HG02981 (cell line): ENCODE measurements around the gene TLX2.
"Not testable (repeated sequence)": the region's sequence is repeated elsewhere in the genome, so short reads cannot be mapped to it uniquely, and the experiment has no call there.

Source experiments
- ATAC-seq: cut with Tn5 transposase; IDR thresholded peaks from one replicate; pipeline ENCODE4 v1.9.1; 2021; ENCODE audit warnings: mild to moderate bottlenecking, moderate library complexity; ENCODE audit not compliant: unreplicated experiment

Gene TLX2

DNA sequence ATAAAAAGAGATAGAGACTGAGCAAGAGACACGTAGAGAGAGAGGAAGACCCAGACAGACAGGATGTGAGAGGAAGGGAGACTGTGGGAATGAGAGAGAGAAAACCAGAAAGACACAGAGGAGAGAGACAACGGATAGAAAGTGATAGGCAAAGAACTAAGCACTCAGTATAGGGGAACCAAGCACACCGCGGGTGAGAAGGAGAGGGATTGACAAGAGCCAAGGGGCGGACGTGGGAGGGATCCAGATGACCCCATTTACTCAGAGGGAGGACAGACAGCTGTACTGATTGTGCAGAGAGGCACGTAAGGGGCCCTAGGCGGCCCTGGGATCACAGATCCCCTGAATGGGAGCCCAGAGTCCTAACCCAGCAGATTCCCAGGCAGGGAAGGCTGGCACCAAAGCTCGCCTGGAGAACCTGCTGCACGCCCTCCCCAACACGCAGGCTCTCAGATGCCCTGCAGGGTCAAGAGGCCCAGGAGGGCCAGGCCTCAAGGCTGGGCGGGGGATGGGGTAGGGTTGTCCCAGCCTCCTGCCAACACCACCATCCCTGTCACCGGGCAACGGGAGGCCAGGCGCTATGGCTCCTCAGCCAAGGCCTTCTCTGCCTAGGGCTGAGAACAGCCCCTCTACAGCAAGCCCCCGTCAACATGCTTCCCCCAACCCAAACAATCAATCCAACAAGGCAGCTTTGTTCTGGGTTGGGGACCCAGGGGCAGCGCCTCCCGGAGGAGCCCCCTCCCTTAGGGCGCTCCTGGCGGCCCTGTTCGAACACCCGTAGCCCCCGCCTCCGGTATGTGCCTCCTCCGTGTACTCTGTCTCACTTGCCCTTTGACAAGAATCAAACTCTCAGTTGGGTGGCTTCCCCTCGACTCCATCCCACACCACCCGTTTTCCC, 38.9 kb downstream of the TLX2 start:
- ATAC-seq, result no peak

- ATAC-seq, result peak; percentile 40
Observed at GRCh38 chr2:74553892-74554819, 39.9 kb downstream of the TLX2 start, which contains the start of the genes DOK1 and LOXL3. Gene DOK1 (plus strand): TSS chr2:74554720. CDS start chr2:74554755, 35 bp downstream. Gene LOXL3 (minus strand): TSS chr2:74553942. CDS start chr2:74552634, 1,308 bp downstream.

- ATAC-seq, result peak; percentile 30
Observed at GRCh38 chr2:74554820-74555531, 40.7 kb downstream of the TLX2 start.

- no peak for ATAC-seq
Observed at GRCh38 chr2:74555610-74556103, 41.4 kb downstream of the TLX2 start.

DNA sequence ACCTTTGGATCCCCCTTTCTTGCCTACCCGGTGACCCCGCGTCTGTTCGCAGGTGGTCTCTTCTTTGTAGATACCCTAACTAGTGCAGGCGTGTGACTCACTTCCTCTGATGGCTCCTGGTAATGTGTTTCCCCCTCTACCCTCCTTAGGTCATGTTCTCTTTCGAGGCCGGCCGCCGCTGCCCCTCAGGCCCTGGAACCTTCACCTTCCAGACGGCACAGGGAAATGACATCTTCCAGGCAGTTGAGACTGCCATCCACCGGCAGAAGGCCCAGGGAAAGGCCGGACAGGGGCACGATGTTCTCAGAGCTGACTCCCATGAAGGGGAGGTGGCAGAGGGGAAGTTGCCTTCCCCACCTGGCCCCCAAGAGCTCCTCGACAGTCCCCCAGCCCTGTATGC, 41.9 kb downstream of the TLX2 start:
- no peak for ATAC-seq

DNA sequence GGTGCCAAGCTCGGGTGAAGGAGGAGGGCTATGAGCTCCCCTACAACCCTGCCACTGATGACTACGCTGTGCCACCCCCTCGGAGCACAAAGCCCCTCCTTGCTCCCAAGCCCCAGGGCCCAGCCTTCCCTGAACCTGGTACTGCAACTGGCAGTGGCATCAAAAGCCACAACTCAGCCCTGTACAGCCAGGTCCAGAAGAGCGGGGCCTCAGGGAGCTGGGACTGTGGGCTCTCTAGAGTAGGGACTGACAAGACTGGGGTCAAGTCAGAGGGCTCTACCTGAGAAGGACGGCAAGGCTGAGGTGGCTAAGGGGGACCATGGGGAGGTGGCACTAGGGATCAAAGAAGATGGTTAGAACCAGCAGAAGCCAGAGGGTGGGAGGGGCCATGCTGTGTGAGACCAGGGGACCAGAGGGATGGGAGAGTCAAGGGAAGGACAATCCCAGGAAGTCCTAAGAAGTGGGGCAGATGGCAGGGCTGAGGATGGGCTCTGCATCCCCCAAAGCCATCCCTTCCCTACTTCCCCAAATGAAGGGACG, 42.7 kb downstream of the TLX2 start:
- ATAC-seq, result no peak

- ATAC-seq, result no peak
Observed at GRCh38 chr2:74558284-74559230, 44.3 kb downstream of the TLX2 start.

DNA sequence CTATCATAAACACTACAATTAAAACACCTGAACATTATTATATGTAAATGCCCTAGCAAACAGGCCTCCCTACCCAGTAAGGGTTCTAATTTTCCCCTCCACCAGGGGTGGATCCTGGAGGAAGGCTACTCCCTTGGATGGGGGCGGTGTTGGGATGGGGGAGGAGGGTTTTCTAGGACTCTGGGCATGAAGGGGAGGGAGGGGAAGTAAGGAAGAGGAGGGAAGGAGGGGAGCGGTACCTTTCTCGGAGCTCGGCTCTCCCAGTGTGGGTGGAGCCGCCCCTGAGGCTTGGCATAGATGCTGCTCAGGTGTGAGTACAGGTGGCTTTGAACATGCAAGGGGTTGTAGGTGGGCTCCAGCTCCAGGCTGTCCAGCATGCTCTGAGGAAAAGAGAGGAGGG, 45.7 kb downstream of the TLX2 start:
- no peak for ATAC-seq

GRCh38 chr2:74560591-74560990, 46.3 kb downstream of the TLX2 start:
- no peak for ATAC-seq

DNA sequence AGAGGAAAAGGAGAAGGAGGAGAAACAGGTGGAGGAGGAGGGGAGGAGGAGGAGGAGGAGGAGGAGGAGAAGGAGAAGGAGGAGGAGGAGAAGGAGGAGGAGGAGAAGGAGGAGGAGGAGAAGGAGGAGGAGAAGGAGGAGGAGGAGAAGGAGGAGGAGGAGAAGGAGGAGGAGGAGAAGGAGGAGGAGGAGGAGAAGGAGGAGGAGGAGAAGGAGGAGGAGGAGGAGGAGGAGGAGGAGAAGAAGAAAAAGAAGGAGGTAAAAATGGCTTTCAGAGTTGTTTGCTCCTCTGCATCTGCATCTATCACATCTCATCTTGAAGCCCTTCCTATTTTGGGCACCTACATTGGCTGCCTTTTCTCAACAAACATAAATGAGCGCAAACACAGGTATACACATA, 46.8 kb downstream of the TLX2 start:
- ATAC-seq, result not testable (repeated sequence)

DNA sequence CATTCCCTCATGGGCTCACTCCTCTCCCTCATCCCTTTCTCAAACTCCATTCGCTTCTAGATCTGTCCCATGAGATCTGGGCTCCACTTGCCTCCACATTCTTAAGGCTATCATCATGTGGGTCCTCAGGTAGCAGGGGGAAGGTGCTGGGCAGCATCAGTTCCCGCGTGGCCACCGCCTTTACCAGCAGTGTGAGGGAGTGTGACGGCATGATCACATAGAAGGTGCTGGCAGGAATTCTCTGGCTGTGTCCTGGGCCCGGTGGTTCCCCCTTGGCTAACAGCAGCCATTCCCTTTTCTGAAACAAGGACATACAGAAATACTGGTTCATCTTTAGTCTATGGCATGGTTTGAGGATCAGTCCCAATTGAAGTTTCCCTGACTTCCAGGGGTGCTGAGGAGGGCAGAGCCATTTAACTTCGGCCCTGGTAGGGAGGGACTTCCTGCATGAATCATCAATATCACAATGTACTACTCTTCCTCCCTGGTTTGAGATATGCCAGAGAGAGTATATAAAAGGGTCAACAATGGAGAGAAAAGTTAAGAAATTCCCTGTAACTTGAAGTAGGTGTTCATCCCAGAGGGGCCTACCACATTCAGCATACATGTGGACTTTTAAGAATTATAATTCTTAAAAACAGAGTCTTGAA, 48.0 kb downstream of the TLX2 start:
- no peak for ATAC-seq

DNA sequence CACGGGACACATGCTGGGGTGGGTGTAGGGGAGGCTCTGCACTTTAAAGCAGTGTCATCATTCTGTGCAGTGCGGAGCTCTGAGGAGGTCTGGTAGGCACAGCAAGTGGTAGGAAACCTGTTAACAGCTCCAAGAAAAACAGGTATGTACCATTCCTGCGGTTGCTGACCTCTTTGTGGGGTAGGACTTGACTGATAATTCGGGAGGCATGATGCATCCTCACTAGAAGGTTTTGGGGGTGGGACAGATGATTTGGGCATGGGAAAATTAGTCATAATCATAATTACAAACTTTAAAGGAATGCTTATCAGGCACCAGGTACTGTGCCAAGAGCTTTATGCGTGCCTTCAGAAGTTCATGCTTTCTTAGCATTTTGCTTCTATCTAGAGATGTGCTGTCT, 50.0 kb downstream of the TLX2 start:
- no peak for ATAC-seq

DNA sequence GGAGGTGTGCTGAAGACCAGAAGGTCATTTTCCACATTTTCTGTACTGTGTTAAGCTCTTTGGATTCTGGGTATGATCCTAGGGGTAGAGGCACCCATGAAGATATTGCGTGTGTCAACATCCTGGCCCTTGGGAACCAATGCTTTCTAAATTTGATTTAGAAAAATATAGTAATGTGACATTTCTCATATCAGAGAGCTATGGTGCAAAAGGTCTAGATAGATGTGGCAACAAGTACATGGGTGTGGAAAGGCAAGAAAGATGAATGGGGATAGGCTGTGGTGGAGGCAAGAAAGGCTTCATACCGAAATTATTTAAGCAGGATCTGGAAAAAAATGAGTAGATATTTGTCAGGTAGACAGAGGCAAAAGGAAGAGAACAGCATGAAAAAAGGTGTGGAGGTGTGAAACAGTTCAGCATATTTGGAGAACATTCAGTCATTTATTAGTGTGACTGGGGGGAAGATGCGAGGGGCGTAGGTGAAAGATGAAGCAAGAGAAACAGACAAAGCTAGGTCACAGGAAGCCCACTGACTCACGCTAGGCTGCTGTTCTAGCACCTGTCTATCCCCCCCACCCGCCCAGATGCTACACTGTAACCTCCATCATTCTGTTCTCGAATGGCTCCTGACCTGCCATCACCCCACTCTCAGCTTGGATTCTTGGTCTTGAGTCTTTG, 52.0 kb downstream of the TLX2 start:
- no peak for ATAC-seq

DNA sequence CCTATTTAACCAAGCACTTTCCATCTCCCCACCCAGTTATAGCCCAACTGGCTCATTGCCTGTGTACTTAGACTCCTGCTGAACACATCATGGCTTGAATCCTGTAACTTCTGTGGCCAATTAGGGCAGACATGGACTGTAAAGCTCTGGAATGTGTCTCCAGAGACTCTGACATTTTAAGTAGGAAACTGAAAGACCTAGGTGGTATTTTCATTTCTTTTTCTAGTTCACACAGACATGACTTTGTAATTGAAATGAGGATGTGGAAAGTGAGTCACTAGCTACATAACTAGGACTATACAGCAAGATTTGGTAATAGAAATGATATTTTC, 52.5 kb downstream of the TLX2 start:
- ATAC-seq, result no peak
